ENCODE measurements around the gene TACC2. TPM values are rescaled to one million over a fixed set of nuclear protein-coding genes. Genes with fewer than 3 reads are reported as not detected.
"Not testable (repeated sequence)": the region's sequence is repeated elsewhere in the genome, so short reads cannot be mapped to it uniquely, and the experiment has no call there.

Gene TACC2
- total RNA-seq, 1 experiment from 2014 or later: 5.5 TPM

- in situ Hi-C loops (cut with HindIII; ENCODE audit: low sequenced_read_pairs): no loop called here
- no peak for DNase-seq (ENCODE audit: low spot score)
Measured at GRCh38 chr10:122018951-122019413, 30.0 kb downstream of the TACC2 start.

- in situ Hi-C loops (cut with HindIII; ENCODE audit: low sequenced_read_pairs): no loop called here
- DNase-seq (ENCODE audit: low spot score): no peak
Measured at GRCh38 chr10:122019414-122019975, 30.5 kb downstream of the TACC2 start.

DNA sequence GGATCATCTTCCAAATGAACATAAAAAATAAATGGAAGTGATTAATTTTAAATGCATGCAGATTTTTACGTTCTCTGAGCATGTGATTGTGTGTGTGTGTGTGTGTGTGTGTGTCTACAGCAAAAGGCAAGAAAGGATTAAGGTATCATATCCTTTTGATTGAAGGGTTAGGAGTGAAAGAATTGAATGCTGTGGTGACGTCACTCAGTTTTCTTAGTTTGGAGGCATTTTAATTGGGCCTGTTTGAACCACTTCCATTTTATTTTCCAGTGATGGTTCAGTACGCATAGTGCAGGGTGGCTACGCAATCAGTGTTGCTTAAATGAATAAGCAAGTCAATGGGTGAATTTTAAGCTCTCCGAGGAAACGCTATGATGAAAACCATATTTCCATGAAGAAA is 31.3 kb downstream of the TACC2 start:
- no peak for DNase-seq (ENCODE audit: low spot score)
- in situ Hi-C loops (cut with HindIII; ENCODE audit: low sequenced_read_pairs): no loop called here

DNA sequence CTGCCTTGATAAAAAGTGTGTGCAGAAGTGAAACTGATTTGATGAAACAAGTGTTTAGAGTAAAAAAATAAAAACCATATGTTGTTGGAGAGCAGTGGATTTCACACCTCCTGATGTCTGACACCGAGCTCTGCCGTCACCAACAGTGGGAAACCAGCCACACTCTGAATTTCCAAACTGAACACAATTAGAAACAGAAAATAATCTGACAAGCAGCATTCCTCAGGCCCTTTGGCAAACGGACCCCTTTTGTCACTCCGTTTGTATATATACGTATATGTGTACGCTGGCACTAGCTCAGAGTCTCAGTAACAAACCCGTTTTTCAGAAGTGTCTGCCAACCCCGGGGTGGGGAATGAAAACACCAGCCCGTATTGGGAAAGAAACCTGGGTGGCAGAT is 32.4 kb downstream of the TACC2 start:
- no peak for DNase-seq (ENCODE audit: low spot score)
- in situ Hi-C loops (cut with HindIII; ENCODE audit: low sequenced_read_pairs): no loop called here

DNA sequence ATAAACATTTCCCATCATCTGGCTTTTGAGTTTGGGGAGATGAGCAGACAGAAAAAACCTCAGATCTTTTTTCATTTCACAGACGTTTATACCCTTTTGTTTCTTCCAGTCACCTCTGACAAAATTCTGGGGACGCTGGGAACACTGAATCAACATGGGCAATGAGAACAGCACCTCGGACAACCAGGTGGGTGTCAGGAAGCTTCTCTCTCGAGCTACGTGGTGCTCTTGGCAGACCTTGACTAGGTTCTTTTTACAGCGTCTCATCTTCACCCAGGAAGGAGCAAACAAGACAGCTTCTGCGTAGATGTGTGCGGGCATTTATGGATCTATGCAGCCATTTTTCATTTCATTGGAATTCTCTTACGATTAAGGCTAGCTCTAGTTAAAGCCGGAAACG is 32.9 kb downstream of the TACC2 start:
- DNase-seq (ENCODE audit: low spot score): no peak
- in situ Hi-C loops (cut with HindIII; ENCODE audit: low sequenced_read_pairs): no loop called here

DNA sequence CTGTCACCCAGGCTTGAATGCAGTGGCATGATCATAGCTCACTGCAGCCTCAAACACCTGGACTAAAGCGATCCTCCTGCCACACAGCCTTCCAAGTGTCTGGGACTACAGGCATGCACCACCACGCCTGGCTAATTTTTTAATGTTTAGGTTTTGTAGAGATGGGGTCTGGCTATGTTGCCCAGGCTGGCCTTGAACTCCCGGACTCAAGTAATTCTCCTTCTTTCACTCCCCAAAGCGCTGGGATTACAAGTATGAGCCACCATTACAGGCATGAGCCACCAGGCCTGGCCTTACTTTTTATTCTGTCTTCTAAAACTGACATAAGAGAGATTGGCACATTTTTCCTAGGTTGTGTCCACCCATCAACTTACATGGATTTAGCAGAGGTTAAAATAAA is 33.3 kb downstream of the TACC2 start:
- in situ Hi-C loops (cut with HindIII; ENCODE audit: low sequenced_read_pairs): no loop called here
- DNase-seq (ENCODE audit: low spot score): no peak

DNA sequence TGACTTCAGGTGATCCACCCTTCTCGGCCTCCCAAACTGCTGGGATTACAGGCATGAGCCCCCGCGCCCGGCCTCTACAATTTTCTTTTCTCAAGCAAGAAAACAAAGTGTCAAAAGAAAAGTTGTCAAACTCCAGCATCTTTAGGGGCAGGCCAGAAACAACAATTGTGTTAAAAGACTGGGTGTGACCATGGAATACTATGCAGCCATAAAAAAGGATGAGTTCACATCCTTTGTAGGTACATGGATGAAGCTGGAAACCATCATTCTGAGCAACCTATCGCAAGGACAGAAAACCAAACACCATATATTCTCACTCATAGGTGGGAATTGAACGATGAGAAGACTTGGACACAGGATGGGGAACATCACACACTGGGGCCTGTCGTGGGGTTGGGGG is 34.3 kb downstream of the TACC2 start:
- DNase-seq (ENCODE audit: low spot score); in situ Hi-C loops (cut with HindIII; ENCODE audit: low sequenced_read_pairs): not testable (repeated sequence)

DNA sequence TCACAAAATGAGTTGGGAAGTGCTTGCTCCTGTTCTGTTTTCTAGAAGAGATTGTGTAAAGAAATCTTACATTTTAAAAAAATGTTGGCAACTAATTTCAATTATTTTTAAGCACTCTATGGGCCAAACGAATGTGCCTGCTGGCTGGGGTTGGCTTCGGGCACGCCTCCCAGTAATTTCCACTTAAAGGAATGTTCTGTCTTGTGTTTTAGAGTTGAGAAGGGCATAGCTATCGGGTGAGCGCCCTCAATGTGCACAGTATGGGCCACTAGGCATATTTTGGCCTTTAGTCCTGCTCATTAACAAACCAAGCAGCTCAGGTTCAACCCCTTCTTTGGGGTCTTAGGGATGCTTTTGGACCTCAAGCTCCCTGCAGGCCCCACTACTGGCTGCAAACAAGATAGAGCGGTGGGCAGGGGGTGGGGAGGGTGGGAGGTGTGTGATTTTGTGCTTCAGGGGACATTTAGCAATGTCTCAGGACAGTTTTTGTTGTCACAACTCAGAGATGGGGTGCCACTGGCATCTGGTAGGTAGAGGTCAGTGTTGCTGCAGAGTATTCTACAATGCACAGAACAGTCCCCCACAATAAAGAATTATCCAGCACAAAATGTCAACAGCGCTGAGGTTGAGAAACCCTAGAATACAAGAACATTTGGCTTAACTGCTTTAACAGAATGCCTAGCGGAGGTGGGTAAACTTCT is 40.7 kb downstream of the TACC2 start:
- in situ Hi-C loops (cut with HindIII; ENCODE audit: low sequenced_read_pairs): no loop called here
- DNase-seq (ENCODE audit: low spot score): no peak

DNA sequence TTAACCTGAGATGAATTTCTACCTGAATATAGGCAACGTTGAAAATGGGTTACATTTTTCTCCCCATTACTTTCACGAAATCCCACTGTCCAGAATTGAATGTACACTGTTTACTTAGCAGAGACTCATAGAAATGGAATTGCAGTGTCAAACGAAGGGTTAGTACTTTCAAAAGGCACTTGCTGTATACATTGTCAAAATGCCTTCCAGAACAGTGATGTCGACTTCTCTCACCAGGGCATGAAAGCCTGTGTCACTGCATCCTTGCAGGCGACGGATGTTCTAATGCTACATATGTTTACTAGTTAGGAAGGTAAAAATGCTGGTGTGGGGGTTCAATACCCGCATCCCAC is 41.2 kb downstream of the TACC2 start:
- DNase-seq (ENCODE audit: low spot score): no peak

DNA sequence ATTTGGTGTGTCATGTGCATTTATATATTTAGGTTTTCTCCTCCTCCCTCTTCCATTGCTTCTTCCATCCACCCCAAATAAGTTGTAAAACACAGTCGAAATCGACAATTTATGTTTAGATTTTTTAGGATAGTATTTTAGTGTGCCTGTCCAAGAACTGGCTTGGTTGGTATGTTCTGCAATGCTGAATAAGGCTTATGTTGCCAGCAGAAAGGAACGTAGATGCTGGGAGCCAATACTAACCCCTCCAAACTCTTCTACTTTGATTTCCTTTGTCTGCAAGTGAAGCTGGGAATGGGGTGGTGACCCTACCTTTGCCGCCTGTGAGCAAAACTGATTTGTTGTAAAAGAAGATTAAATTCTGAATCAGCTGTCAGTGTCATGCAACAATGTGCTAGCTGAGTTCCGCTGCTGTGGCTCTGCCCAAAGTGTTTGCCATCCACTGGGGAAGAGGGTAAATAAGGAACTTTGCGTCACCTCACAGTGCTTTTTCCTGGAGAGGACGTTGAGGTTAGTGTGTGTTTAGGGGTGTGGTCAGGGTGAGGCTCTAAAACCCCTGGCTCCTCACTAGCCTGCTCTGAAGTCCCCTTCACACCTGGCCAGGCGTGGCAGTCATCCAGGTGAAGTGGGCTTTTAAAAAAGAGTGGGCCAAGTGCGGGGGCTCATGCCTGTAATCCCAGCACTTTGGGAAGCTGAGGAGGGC is 44.4 kb downstream of the TACC2 start:
- in situ Hi-C loops (cut with HindIII; ENCODE audit: low sequenced_read_pairs): no loop called here
- DNase-seq (ENCODE audit: low spot score): no peak

More for the DNA sequence above, 41.2 kb downstream of the TACC2 start:
- in situ Hi-C loops (cut with HindIII; ENCODE audit: low sequenced_read_pairs): no loop called here

GRCh38 chr10:122034149-122034756 is 45.3 kb downstream of the TACC2 start:
- no peak for DNase-seq (ENCODE audit: low spot score)
- in situ Hi-C loops (cut with HindIII; ENCODE audit: low sequenced_read_pairs): no loop called here

DNA sequence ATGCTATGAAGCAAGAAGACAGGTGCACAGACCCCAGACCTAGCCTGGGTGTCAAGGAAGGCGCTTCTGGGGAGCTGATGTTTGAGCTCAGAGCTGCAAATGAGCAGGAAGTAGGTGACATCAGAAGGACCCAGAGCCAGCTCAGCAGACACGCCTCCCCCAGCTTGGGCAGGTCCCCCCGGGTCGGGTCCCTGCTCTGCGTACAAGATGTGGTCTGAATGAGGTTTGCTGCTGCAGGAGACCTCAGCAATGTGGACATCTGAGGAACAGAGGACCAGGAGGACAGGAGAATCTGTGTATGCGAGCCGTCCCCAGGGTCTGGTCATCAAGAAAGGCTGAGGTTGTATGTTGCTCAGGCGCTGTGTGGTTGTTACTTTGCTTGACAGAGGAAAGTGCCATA is 51.8 kb downstream of the TACC2 start:
- in situ Hi-C loops (cut with HindIII; ENCODE audit: low sequenced_read_pairs): no loop called here
- DNase-seq (ENCODE audit: low spot score): no peak

- in situ Hi-C loops (cut with HindIII; ENCODE audit: low sequenced_read_pairs): no loop called here
Measured at GRCh38 chr10:122042836-122043235, 53.9 kb downstream of the TACC2 start.

DNA sequence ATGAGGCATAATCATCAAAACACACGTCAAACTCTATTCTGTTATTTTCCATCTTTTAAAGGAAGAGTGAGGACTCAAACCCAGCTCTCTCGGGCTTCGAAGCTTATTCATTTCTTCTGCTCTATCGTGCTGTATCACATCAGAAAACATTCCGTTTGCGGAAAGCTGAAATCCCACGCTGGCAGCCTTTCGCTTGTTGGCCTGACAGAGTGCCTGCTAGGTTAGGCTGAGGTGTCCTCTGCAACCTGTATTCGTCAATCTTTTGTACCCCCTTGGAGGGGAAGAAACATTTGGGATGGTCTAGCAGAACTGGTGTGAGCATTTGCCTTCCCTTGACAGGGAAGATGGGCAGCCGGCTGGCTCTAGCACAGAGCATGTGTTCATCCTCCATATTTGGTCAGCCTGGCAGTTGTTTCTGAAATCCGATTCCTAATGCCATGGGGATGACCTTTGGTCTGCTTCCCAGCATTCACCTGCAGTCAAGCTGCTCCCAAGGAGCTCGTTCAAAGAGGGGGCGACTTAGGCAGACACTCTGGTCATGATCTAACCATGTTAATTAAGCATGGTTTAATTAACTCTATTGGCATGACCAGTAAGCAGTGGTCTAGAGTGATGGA is 55.2 kb downstream of the TACC2 start:
- in situ Hi-C loops (cut with HindIII; ENCODE audit: low sequenced_read_pairs): no loop called here
- DNase-seq (ENCODE audit: low spot score): no peak

More at GRCh38 chr10:122042836-122043235, 53.9 kb downstream of the TACC2 start:
- no peak for DNase-seq (ENCODE audit: low spot score)

DNA sequence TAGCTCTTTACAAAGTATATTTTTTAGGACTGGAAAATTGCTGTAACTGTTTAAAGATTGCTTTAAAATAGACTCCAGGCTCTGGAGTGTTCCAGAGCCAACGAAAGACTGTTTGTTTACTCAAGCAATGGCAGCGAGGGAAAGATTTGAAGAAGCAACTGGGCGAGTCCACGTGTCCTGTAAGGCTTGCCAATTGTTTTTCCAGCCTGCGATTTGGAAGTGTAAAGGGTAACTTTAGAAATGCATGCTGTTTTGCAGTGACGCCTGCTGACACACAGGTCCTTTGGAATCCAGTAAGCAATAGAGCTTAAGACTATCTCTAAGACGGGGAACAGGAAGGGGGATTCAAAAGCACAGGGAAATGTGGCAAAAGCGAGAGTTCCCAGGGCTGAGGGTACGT is 55.8 kb downstream of the TACC2 start:
- in situ Hi-C loops (cut with HindIII; ENCODE audit: low sequenced_read_pairs): no loop called here
- DNase-seq (ENCODE audit: low spot score): no peak

GRCh38 chr10:122045212-122045611 is 56.2 kb downstream of the TACC2 start:
- in situ Hi-C loops (cut with HindIII; ENCODE audit: low sequenced_read_pairs): no loop called here
- DNase-seq (ENCODE audit: low spot score): no peak

- no peak for DNase-seq (ENCODE audit: low spot score)
- in situ Hi-C loops (cut with HindIII; ENCODE audit: low sequenced_read_pairs): no loop called here
Measured at GRCh38 chr10:122047560-122047959, 58.6 kb downstream of the TACC2 start.

DNA sequence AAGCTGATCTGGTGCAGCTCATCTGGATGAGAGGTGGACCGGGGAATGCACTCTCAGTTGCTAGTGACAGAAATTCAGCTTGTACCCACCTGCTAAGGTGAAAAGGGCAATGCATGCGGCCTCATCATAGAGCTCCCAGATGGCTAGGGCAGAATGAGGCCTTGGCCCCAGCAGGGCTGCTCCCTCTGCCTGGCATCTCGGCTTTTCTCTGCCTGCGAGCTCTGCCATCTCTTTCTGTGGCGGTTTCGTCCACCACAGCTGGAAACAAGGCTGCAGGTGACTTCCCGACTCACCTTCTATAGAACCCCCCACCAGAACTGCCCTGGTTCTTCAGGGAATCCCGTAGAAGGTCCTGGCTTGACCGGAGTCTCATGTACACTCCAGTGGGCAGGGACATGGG is 60.1 kb downstream of the TACC2 start:
- DNase-seq (ENCODE audit: low spot score): no peak
- in situ Hi-C loops (cut with HindIII; ENCODE audit: low sequenced_read_pairs): no loop called here

- no peak for DNase-seq (ENCODE audit: low spot score)
- in situ Hi-C loops (cut with HindIII; ENCODE audit: low sequenced_read_pairs): no loop called here
Measured at GRCh38 chr10:122050311-122050710, 61.3 kb downstream of the TACC2 start.

GRCh38 chr10:122050811-122051210 is 61.8 kb downstream of the TACC2 start:
- DNase-seq (ENCODE audit: low spot score): no peak
- in situ Hi-C loops (cut with HindIII; ENCODE audit: low sequenced_read_pairs): no loop called here
